Activated T-cell treated with anti-CD3 and anti-CD28 coated beads, Interleukin-2, amount 50 U/mL, for 4 hours (primary cell): ENCODE measurements around the gene RBMXL2. TPM values are rescaled to one million over a fixed set of nuclear protein-coding genes. Genes with fewer than 3 reads are reported as not detected.

Experiments
- ATAC-seq, 2 donors: fragments of 200-7000 bp; cut with Tn5 transposase; one replicate each; pipeline ENCODE4 v1.10.0; 2021
- DNase-seq: peaks from one replicate; pipeline ENCODE4 v3.0.0-alpha.2; 2020
- H3K27me3 Mint-ChIP-seq: one replicate; pipeline ENCODE4 v1.8.0; 2021; ENCODE audit warnings: low read depth, mixed read lengths
- H3K36me3 Mint-ChIP-seq: one replicate; pipeline ENCODE4 v1.8.0; 2022; ENCODE audit warnings: mixed read lengths; ENCODE audit not compliant: insufficient read depth
- H3K4me1 Mint-ChIP-seq: one replicate; pipeline ENCODE4 v1.8.0; 2021; ENCODE audit warnings: low read depth, mixed read lengths
- H3K4me3 Mint-ChIP-seq: one replicate; pipeline ENCODE4 v1.8.0; 2021; ENCODE audit warnings: mild to moderate bottlenecking, moderate library complexity, mixed read lengths
- H3K9me3 Mint-ChIP-seq: one replicate; pipeline ENCODE4 v1.8.0; 2021; ENCODE audit warnings: mixed read lengths
- total RNA-seq, 3 donors: library from RNA; stranded (reverse); gene quantifications; one replicate each; pipeline ENCODE4 v1.2.1, GENCODE V29; 2021

The RBMXL2 gene
- total RNA-seq, 3 donors from 2014 or later, result not detected

DNA sequence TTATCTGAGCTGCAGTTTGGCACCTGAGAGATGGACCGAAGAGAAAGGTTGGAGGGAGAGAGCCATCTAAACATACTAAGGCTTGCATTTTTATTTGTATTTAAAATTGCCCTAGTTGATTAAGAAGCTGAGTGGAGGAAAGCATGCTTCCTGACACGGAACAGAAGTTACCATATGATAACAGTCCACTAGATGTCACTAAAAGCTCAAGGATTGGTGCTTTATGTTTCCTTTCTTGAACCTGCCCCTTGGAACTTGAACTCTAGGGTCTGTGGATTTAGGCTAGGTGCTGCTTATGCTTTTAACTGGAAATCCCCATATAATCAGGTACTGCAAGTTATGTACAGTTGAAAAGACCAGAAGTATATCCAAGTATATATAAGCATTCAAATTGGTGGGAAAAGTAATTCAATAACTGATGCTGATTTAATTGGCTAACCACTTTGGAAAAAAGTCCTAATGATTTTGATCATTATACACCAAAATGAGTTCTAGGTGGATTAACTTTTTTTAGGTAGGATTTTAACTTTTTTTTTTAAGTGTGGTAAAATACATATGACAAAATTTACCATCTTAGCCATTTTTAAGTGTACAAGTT, 9.5 kb downstream of the RBMXL2 start:
- H3K9me3 Mint-ChIP-seq, result no peaks in the 10 kb centered on the region
- ATAC-seq (peak; percentile 50 to 70), DNase-seq (no peak)
- peaks cover 16% of the 10 kb centered on the region for H3K27me3 Mint-ChIP-seq
- H3K36me3 Mint-ChIP-seq, result no peaks in the 10 kb centered on the region
- H3K4me1 Mint-ChIP-seq, result no peaks in the 10 kb centered on the region
- no peak overlapping the region for H3K4me3 Mint-ChIP-seq

DNA sequence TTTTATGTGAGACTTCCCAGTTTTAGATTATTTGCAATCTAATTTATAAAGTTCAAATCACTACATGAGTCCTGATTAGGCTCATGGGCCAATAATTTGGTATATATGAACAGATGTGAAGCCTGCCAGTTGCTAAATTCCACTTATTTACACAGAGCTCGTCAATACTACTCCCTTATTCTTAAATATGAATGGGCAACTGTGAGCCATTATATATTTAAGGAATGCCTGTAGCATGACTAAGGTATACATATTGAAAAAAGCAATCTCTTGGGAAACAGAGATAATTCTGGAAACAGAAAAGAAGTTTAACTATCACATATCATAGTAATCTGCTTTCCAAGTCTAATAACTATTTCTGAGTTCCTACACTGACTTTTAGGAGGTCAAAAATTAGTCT, 27.0 kb downstream of the RBMXL2 start:
- no peaks in the 10 kb centered on the region for H3K4me1 Mint-ChIP-seq
- no peak for ATAC-seq
- H3K4me3 Mint-ChIP-seq, result no peak overlapping the region
- peaks cover 31% of the 10 kb centered on the region for H3K27me3 Mint-ChIP-seq
- DNase-seq, result no peak
- no peaks in the 10 kb centered on the region for H3K36me3 Mint-ChIP-seq
- H3K9me3 Mint-ChIP-seq, result no peaks in the 10 kb centered on the region

DNA sequence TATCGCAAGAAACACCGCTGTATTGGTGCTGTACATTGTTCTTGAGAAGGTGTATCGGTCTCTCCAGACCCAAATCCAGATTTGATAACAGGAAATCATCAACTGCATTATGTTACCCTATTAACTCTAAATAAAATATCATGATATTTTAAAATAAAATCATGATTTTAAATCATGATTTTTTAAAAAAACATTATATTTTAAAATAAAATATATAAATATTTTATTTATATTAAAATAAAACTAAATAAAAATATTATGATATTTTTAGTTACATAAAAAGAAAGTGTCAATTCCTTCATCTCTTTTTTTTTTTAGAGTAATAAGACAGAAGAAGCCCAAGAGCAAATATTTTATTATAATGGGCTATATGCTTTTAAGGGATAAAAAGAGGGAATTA, 27.6 kb downstream of the RBMXL2 start:
- Mint-ChIP-seq H3K9me3 (no peaks in the 10 kb centered on the region), H3K4me3 (no peak overlapping the region), H3K4me1 (no peaks in the 10 kb centered on the region), H3K27me3 (peaks cover 27% of the 10 kb centered on the region), H3K36me3 (no peaks in the 10 kb centered on the region)
- ATAC-seq, result no peak
- DNase-seq, result no peak

- Mint-ChIP-seq H3K36me3 (no peaks in the 10 kb centered on the region), H3K27me3 (peaks cover 16% of the 10 kb centered on the region), H3K9me3 (no peaks in the 10 kb centered on the region), H3K4me3 (no peak overlapping the region), H3K4me1 (no peaks in the 10 kb centered on the region)
- ATAC-seq (no peak), DNase-seq (no peak)
Observed at GRCh38 chr11:7138051-7138450, 49.3 kb downstream of the RBMXL2 start.

Other genes with a start within 250 kb of the RBMXL2 start
- not detected for gene OR10A5, start 243.3 kb upstream of the RBMXL2 start, total RNA-seq
- not detected for gene OR10A2, start 225.9 kb upstream of the RBMXL2 start, total RNA-seq
- gene OR10A4, start 212.4 kb upstream of the RBMXL2 start, total RNA-seq, result not detected
- gene OR2D2, start 196.5 kb upstream of the RBMXL2 start, total RNA-seq, result not detected
- gene OR2D3, start 168.0 kb upstream of the RBMXL2 start, total RNA-seq, result not detected
- under 1 TPM; 0.05 to 0.76 (median 0.40) TPM for gene ZNF215, start 162.6 kb upstream of the RBMXL2 start, total RNA-seq
- gene ZNF214, start 68.7 kb upstream of the RBMXL2 start, total RNA-seq, result not detected
- gene NLRP14, start 68.5 kb upstream of the RBMXL2 start, total RNA-seq, result not detected
- not detected for gene SYT9, start 162.9 kb downstream of the RBMXL2 start, total RNA-seq